IPS-15b (cell line): ENCODE measurements around the gene CAPNS2.
"Not testable (repeated sequence)": the region's sequence is repeated elsewhere in the genome, so short reads cannot be mapped to it uniquely, and the experiment has no call there.

Source experiments
- H3K27me3 ChIP-seq: one replicate; pipeline ENCODE4 v1.6.1; 2013; ENCODE audit warnings: low read length; ENCODE audit not compliant: control insufficient read depth, insufficient read depth
- H3K36me3 ChIP-seq: one replicate; pipeline ENCODE4 v1.6.1; 2013; ENCODE audit warnings: low read length; ENCODE audit not compliant: control insufficient read depth, insufficient read depth
- H3K4me1 ChIP-seq: one replicate; pipeline ENCODE4 v1.6.1; 2013; ENCODE audit warnings: mild to moderate bottlenecking, low read length; ENCODE audit not compliant: control insufficient read depth, insufficient read depth
- H3K4me3 ChIP-seq: one replicate; pipeline ENCODE4 v1.5.1; 2013; ENCODE audit warnings: low read depth, low read length
- H3K9ac ChIP-seq: one replicate; pipeline ENCODE4 v1.6.1; 2013; ENCODE audit warnings: low read depth, mild to moderate bottlenecking, low read length
- H3K9me3 ChIP-seq: one replicate; pipeline ENCODE4 v1.6.1; 2013; ENCODE audit warnings: mild to moderate bottlenecking, low read length; ENCODE audit not compliant: control insufficient read depth, insufficient read depth

Gene CAPNS2

DNA sequence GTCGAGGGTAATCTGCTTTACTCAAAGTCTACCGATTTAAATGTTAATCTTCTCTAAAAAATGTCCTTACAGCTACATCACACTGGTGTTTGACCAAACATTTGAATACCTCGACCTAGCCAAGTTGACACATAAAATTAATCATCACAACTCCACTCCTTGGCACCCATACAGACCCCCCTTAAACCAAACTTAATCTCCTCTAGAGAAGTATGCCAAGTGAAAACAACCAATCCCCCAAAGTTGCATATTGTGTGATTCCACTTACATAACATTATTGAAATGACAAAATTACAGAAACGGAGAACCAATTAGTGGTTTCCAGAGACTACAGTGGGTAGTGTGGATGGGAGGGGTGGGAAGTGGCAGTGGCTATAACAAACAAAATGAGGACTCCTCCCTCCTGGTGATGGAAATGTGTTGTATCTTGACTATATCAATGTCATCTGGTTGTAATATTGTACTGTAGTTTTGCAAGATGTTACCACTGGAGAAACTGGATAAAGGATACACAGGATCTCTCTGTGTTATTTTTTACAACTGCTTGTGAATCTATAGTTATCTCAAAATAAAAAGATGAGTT lies 39.4 kb downstream of the CAPNS2 start:
- Histone ChIP-seq H3K36me3 (no peaks in the 10 kb centered on the region), H3K4me1 (no peaks in the 10 kb centered on the region), H3K4me3 (no peak overlapping the region), H3K27me3 (no peaks in the 10 kb centered on the region), H3K9me3 (no peaks in the 10 kb centered on the region), H3K9ac (no peak overlapping the region)

DNA sequence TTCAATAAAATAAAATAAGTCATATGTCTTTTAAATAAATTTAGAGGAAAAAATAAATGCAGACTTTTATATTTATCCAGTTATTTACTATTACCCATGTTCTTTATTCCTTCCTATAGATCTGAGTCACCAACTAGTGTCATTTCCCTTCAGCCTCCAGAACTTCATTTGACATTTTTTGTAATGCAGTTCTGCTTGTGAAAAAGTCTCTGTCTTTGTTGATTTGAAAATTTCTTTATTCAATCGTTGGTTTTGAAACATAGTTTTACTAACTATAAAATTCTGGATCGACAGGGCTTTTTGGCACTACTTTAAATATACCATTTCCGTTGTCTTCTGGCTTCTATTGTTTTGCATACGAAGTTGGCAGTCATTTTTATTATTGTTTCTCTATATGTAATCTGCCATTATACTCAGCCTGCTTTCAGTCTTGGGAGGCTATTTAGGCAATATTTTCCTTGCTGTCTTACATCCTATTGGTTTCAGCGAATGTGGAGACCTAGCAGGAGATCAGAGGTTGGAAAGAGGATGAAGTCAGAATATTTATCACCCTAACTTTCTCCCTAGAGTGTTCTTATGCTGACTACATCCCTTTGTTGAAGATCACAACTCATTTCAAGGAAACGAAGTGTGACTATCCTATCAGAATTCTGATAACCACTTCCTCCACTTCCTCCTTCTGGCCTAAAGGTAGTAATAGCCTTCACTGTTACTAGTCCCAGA lies 47.3 kb downstream of the CAPNS2 start:
- Histone ChIP-seq H3K4me1 (no peaks in the 10 kb centered on the region), H3K36me3 (no peaks in the 10 kb centered on the region), H3K4me3 (no peak overlapping the region), H3K27me3 (no peaks in the 10 kb centered on the region), H3K9me3 (peaks cover 4% of the 10 kb centered on the region), H3K9ac (no peak overlapping the region)

GRCh38 chr16:55615071-55615470 lies 48.6 kb downstream of the CAPNS2 start:
- H3K9ac ChIP-seq, result no peak overlapping the region
- H3K4me3 ChIP-seq, result no peak overlapping the region
- peaks cover 4% of the 10 kb centered on the region for H3K9me3 ChIP-seq

GRCh38 chr16:55615670-55616069 lies 49.2 kb downstream of the CAPNS2 start:
- not testable (repeated sequence) for H3K36me3 ChIP-seq, H3K9me3 ChIP-seq, H3K9ac ChIP-seq, H3K4me1 ChIP-seq, H3K27me3 ChIP-seq, H3K4me3 ChIP-seq

More at GRCh38 chr16:55615071-55615470, 48.6 kb downstream of the CAPNS2 start:
- Histone ChIP-seq H3K36me3 (no peaks in the 10 kb centered on the region), H3K27me3 (no peaks in the 10 kb centered on the region), H3K4me1 (no peaks in the 10 kb centered on the region)
